Measurements from ENCODE around the gene APOD. TPM values are rescaled to one million over a fixed set of nuclear protein-coding genes. Genes with fewer than 3 reads are reported as not detected.
A peak's percentile ranks its signal among the peaks of the same experiment; 100 is the strongest.

APOD gene
- total RNA-seq, 3 donors from 2014 or later: 651 to 2,224 (median 1,247) TPM

DNA sequence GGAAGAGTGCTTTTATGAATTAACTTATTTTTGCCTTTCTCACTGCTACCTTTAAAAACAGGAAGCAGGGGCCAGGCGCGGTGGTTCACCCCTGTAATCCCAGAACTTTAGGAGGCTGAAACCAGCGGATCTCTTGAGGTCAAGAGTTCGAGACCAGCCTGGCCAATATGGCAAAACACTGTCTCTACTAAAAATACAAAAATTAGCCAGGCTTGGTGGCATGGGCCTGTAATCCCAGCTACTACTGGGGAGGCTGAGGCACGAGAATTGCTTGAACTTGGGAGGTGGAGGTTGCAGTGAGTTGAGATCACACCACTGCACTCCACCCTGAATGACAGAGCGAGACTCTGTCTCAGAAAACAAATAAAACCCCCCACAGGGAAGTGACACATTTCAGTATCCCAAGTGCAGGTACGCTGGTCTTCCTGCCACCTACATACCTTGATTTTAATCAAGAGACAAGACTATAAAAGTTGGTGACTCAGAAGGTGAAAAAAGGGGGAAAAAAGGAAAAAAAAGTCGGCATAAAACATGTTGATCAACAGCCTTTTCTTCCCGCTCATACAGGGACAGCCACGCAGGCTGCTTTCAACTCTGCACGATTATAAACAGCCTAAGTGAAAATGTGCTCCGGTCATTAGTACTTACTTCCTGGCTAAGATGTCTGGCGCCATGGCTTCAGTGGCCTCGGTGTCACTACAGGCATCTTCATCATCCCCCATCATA lies 59.4 kb downstream of the APOD start:
- Histone ChIP-seq H3K36me3 (no peaks in the 10 kb centered on the region), H3K27me3 (no peaks in the 10 kb centered on the region), H3K4me1 (no peaks in the 10 kb centered on the region), H3K4me3 (no peak overlapping the region), H3K27ac (no peak overlapping the region), H3K9me3 (no peaks in the 10 kb centered on the region)
- intact Hi-C loops (cut with DNase I; ENCODE audit: low total_unique reads): loop anchor here (10.0 kb wide), 1 partner anchor 840 kb away; the partner anchor contains the start of gene FAM43A
- DNase-seq (ENCODE audit: low spot score in 2 of 2): no peak
- TF ChIP-seq POLR2A (IDR thresholded peaks at IDR 0.05): no peak
- TF ChIP-seq POLR2AphosphoS5 (IDR thresholded peaks at IDR 0.05): no peak
- TF ChIP-seq, protein P1, sequence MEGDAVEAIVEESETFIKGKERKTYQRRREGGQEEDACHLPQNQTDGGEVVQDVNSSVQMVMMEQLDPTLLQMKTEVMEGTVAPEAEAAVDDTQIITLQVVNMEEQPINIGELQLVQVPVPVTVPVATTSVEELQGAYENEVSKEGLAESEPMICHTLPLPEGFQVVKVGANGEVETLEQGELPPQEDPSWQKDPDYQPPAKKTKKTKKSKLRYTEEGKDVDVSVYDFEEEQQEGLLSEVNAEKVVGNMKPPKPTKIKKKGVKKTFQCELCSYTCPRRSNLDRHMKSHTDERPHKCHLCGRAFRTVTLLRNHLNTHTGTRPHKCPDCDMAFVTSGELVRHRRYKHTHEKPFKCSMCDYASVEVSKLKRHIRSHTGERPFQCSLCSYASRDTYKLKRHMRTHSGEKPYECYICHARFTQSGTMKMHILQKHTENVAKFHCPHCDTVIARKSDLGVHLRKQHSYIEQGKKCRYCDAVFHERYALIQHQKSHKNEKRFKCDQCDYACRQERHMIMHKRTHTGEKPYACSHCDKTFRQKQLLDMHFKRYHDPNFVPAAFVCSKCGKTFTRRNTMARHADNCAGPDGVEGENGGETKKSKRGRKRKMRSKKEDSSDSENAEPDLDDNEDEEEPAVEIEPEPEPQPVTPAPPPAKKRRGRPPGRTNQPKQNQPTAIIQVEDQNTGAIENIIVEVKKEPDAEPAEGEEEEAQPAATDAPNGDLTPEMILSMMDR (IDR thresholded peaks at IDR 0.05): no peak

DNA sequence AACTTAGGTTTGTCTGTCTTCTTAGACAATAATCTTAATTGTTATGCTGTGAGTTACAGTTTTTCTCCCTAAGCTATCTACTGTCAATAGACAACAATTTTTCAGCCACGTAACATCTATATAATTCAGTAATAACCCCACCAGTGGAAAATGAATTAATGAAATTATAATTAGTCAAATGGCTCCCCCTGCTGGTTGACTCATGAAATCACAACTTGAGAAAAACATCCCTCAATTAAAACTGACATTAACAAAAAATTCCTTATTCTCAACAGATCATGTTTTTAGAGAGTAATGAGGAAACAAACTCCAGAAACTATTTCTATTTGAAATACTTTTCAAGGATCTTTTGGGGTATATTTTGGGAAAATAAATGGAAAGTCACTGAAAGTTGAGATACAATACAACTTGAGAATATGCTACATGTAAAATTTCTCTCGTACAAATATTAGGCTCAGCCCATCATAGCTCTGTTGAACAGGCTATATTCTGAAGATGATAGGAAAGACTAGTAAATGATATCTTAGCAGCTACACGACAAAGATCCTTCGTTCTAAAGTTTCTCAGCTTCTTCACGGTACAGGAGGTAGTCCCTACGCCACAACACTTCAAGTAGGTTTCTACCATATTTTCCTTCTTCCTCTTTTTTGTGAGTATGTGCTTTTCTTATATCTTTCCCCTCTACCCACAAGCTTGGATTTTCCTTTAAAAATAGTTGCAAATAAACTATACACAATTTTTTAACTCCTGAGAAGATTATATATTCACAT lies 61.3 kb downstream of the APOD start:
- no peaks in the 10 kb centered on the region for H3K9me3 ChIP-seq
- no peak for DNase-seq (ENCODE audit: low spot score in 2 of 2)
- no peaks in the 10 kb centered on the region for H3K36me3 ChIP-seq
- H3K4me3 ChIP-seq: no peak overlapping the region
- intact Hi-C loops (cut with DNase I; ENCODE audit: low total_unique reads): loop anchor here (10.0 kb wide), 1 partner anchor 838 kb away; the partner anchor contains the start of gene FAM43A
- no peaks in the 10 kb centered on the region for H3K27me3 ChIP-seq
- no peak overlapping the region for H3K27ac ChIP-seq
- no peaks in the 10 kb centered on the region for H3K4me1 ChIP-seq
- no peak for TF ChIP-seq POLR2A (IDR thresholded peaks at IDR 0.05)
- TF ChIP-seq, protein P1 (IDR thresholded peaks at IDR 0.05): peak; percentile 81 to 88 (median 81)
- TF ChIP-seq POLR2AphosphoS5 (IDR thresholded peaks at IDR 0.05): no peak

Other genes with a start within 250 kb of the APOD start
- 10 to 100 TPM; 60.0 to 87.1 (median 63.0) TPM for gene ACAP2, start 140.9 kb downstream of the APOD start, total RNA-seq
- gene PPP1R2, start 40.6 kb downstream of the APOD start, total RNA-seq: 10 to 100 TPM; 44.8 to 65.7 (median 61.6) TPM
- gene MUC20, start 137.0 kb upstream of the APOD start, total RNA-seq: 10 to 100 TPM in 2 of 3 donors, 1 to 10 TPM in 1; 2.7 to 24.3 (median 20.1) TPM
- 1 to 10 TPM in 1 of 3 donors, under 1 TPM in 1, not detected in 1; under 0.01 to 1.3 TPM for gene MUC4, start 228.0 kb upstream of the APOD start, total RNA-seq